ENCODE data around the gene EXTL1.

Gene EXTL1

GRCh38 chr1:26041978-26042377 lies 20.4 kb downstream of the EXTL1 start:
- no peak for TF ChIP-seq CTCF (IDR thresholded peaks at IDR 0.05)

- no peak for TF ChIP-seq CTCF (IDR thresholded peaks at IDR 0.05)
Observed at GRCh38 chr1:26043765-26044164, 22.2 kb downstream of the EXTL1 start.

- no peak for TF ChIP-seq CTCF (IDR thresholded peaks at IDR 0.05)
Observed at GRCh38 chr1:26044414-26044813, 22.8 kb downstream of the EXTL1 start.

GRCh38 chr1:26044971-26045721 lies 23.6 kb downstream of the EXTL1 start:
- TF ChIP-seq CTCF (IDR thresholded peaks at IDR 0.05) = no peak

GRCh38 chr1:26045722-26046245 lies 24.2 kb downstream of the EXTL1 start, which contains the start of gene SLC30A2:
SLC30A2 (minus strand) TSS chr1:26046118; CDS start chr1:26045896, 222 bp downstream.
- no peak for TF ChIP-seq CTCF (IDR thresholded peaks at IDR 0.05)

- TF ChIP-seq CTCF (IDR thresholded peaks at IDR 0.05) = no peak
Observed at GRCh38 chr1:26046246-26047095, 24.9 kb downstream of the EXTL1 start.

GRCh38 chr1:26047278-26047874 lies 25.8 kb downstream of the EXTL1 start:
- TF ChIP-seq CTCF (IDR thresholded peaks at IDR 0.05) = no peak

Data from LNCAP (cell line).